Uterus (tissue), 4 donors: ENCODE data around the gene BTBD2. TPM values are rescaled to one million over a fixed set of nuclear protein-coding genes. Genes with fewer than 3 reads are reported as not detected.
"Not testable (repeated sequence)": the region's sequence is repeated elsewhere in the genome, so short reads cannot be mapped to it uniquely, and the experiment has no call there.

ENCODE experiments used
- DNase-seq, 2 donors: peaks; one replicate each; pipeline ENCODE4 v3.0.0-alpha.2; 2019 to 2020
- H3K27ac ChIP-seq, 2 donors: fragments of 200-600 bp; sonication (generic); 1 replicate in 1 of 2; 2 replicates in 1 of 2; pipeline ENCODE4 v1.5.1; 2016 to 2018
- H3K27me3 ChIP-seq, 2 donors: fragments of 200-600 bp; sonication (generic); one replicate each; pipeline ENCODE4 v1.5.1; 2018 to 2019; ENCODE audit warnings: control low read depth in 1 of 2
- H3K36me3 ChIP-seq, 2 donors: fragments of 200-600 bp; sonication (generic); one replicate each; pipeline ENCODE4 v1.5.1; 2019; ENCODE audit warnings: control low read depth in 1 of 2
- H3K4me1 ChIP-seq, 2 donors: fragments of 200-600 bp; sonication (generic); one replicate each; pipeline ENCODE4 v1.5.1; 2018 to 2019; ENCODE audit warnings: control low read depth in 1 of 2
- H3K4me3 ChIP-seq, 2 donors: fragments of 200-600 bp; sonication (generic); 1 replicate in 1 of 2; 2 replicates in 1 of 2; pipeline ENCODE4 v1.5.1; 2018 to 2019; ENCODE audit warnings: mild to moderate bottlenecking in 1 of 2
- H3K9me3 ChIP-seq, 2 donors: fragments of 200-600 bp; sonication (generic); one replicate each; pipeline ENCODE4 v1.5.1; 2019; ENCODE audit warnings: control low read depth in 1 of 2
- CTCF ChIP-seq, 4 experiments: fragments of 200-600 bp in 2 of 4; fragments of 450-650 bp in 2 of 4; sonication (generic) in 2 of 4; IDR thresholded peaks; one replicate each; pipeline ENCODE4 v1.5.1; 2016 to 2019; ENCODE audit warnings: antibody characterized with exemption in 4 of 4, mild to moderate bottlenecking in 2 of 4, moderate library complexity in 1 of 4
- POLR2A ChIP-seq, 2 donors: fragments of 450-650 bp; IDR thresholded peaks; one replicate each; pipeline ENCODE4 v1.6.1; 2016; ENCODE audit warnings: antibody characterized with exemption in 2 of 2, mild to moderate bottlenecking in 1 of 2, moderate library complexity in 1 of 2
- intact Hi-C: fragments of 100-400 bp; cut with DNase I; formaldehyde crosslinking; loops from one replicate; pipeline ENCODE4 v1.15.1; 2023; ENCODE audit warnings: low total_unique reads
- total RNA-seq, 4 donors: library from RNA; depleted of rRNA in 3 of 4; stranded (reverse); fragments of >200 nt in 3 of 4; gene quantifications; one replicate each; pipeline versions ENCODE4 v1.1.0 to v1.2.4, GENCODE V29; 2014 to 2023
- donor health status: DM: yes; HTN: yes; CAD: no.

BTBD2 gene
- total RNA-seq, 4 donors from 2014 or later = 48.2 to 105 (median 61.8) TPM

DNA sequence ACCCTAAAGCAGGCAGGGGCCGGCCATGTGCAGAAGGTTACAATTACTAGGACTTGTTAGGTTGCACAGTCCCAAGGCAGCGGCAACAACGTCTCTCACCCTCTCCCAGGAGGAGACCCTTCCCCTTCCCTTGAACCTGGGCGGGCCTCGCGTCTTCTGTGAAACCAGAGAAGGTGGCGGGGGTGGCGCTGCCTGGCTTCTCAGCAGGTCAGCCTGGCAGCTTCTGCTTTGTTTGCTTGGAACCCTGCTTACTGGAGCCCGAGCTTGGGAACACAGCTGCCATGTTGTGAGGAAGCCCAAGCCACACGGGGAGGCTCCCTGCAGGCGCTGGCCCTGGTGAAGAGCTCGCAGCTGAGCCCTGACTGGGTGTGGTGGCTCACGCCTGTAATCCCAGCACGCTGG lies 20.1 kb upstream of the BTBD2 start:
- no peaks in the 10 kb centered on the region for H3K36me3 ChIP-seq
- H3K27me3 ChIP-seq = no peaks in the 10 kb centered on the region
- no peak for TF ChIP-seq POLR2A (IDR thresholded peaks at IDR 0.05)
- TF ChIP-seq CTCF (IDR thresholded peaks at IDR 0.05) = no peak
- DNase-seq = no peak
- H3K4me1 ChIP-seq = no peaks in the 10 kb centered on the region
- no peaks in the 10 kb centered on the region for H3K9me3 ChIP-seq
- no peak overlapping the region for H3K27ac ChIP-seq
- H3K4me3 ChIP-seq = no peak overlapping the region
- intact Hi-C loops = no loop called here

GRCh38 chr19:2034729-2035589 lies 19.4 kb upstream of the BTBD2 start:
- no peak for DNase-seq
- Histone ChIP-seq H3K27ac (no peak overlapping the region), H3K4me3 (no peak overlapping the region), H3K4me1 (no peaks in the 10 kb centered on the region), H3K36me3 (no peaks in the 10 kb centered on the region), H3K9me3 (no peaks in the 10 kb centered on the region), H3K27me3 (no peaks in the 10 kb centered on the region)
- TF ChIP-seq POLR2A (IDR thresholded peaks at IDR 0.05) = no peak
- TF ChIP-seq CTCF (IDR thresholded peaks at IDR 0.05) = no peak
- intact Hi-C loops = no loop called here

- intact Hi-C loops, H3K4me1 ChIP-seq, H3K9me3 ChIP-seq, H3K4me3 ChIP-seq, H3K36me3 ChIP-seq, H3K27me3 ChIP-seq, H3K27ac ChIP-seq, DNase-seq: not testable (repeated sequence)
Measured at GRCh38 chr19:2034253-2034652, 18.7 kb upstream of the BTBD2 start.

GRCh38 chr19:2033825-2034159 lies 18.3 kb upstream of the BTBD2 start:
- H3K4me1 ChIP-seq = no peaks in the 10 kb centered on the region
- intact Hi-C loops = no loop called here
- no peaks in the 10 kb centered on the region for H3K27me3 ChIP-seq
- H3K27ac ChIP-seq = peak overlapping the region in 1 of 2 donors; percentile 81
- TF ChIP-seq CTCF (IDR thresholded peaks at IDR 0.05) = no peak
- TF ChIP-seq POLR2A (IDR thresholded peaks at IDR 0.05) = no peak
- H3K4me3 ChIP-seq = no peak overlapping the region
- no peaks in the 10 kb centered on the region for H3K36me3 ChIP-seq
- H3K9me3 ChIP-seq = no peaks in the 10 kb centered on the region
- DNase-seq = no peak

DNA sequence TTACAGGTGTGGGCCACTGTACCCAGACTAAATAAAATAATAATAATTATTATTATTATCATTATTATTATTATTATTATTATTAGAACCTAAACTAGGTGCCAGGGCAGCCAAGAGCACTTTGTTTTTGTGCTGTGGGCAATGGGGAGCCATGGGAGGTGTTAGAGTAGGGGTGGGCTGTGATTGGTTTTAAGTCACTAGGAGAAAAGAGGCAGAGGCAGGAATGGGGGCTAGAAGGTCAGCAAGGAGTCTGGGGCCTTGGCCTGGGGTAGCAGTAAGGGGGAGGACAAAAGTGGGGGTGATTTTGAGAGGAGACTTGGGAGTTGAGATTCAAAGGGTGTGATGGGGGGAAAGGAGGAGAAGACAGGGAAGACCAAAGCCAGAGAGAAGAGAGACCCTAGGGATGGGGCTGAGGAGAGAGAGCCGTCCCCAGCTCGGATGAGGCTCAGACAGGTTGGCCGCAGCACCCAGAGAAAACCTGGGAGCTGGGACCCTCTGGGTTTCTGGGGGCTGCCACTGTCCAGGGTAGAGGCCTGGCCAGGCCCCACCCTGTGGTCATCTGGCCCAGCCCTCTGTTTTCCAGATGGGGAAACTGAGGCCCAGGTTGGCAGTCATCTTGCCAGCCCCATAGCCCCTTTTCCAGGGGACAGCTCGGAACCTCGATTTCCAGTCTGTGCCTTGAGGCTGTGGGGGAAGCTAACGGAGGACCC lies 17.8 kb upstream of the BTBD2 start:
- Histone ChIP-seq H3K9me3 (no peaks in the 10 kb centered on the region), H3K4me3 (no peak overlapping the region), H3K27me3 (no peaks in the 10 kb centered on the region), H3K4me1 (no peaks in the 10 kb centered on the region), H3K36me3 (no peaks in the 10 kb centered on the region), H3K27ac (peak overlapping the region; percentile 81 to 90)
- intact Hi-C loops = no loop called here
- TF ChIP-seq POLR2A (IDR thresholded peaks at IDR 0.05) (no peak), CTCF (IDR thresholded peaks at IDR 0.05) (no peak)
- DNase-seq = no peak
